ENCODE measurements around the gene GPR107.

Gene GPR107

GRCh38 chr9:130160862-130161470 lies 107.3 kb downstream of the GPR107 start:
- no peak for DNase-seq (ENCODE audit: low read depth)

GRCh38 chr9:130165579-130165978 lies 111.9 kb downstream of the GPR107 start:
- DNase-seq (ENCODE audit: low read depth) = no peak

- DNase-seq (ENCODE audit: low read depth) = no peak
Measured at GRCh38 chr9:130166399-130166798, 112.7 kb downstream of the GPR107 start.

- DNase-seq (ENCODE audit: low read depth) = no peak
Measured at GRCh38 chr9:130167927-130168326, 114.2 kb downstream of the GPR107 start.

- DNase-seq (ENCODE audit: low read depth) = no peak
Measured at GRCh38 chr9:130171226-130172148, 117.8 kb downstream of the GPR107 start.

- DNase-seq (ENCODE audit: low read depth) = peak; percentile 77
Measured at GRCh38 chr9:130172161-130172857, 118.6 kb downstream of the GPR107 start, which contains the start of gene NCS1. Gene NCS1, plus strand, starts transcription at chr9:130172404. Its CDS starts 260 bp downstream, at chr9:130172664.

GRCh38 chr9:130172858-130173665 lies 119.4 kb downstream of the GPR107 start:
- DNase-seq (ENCODE audit: low read depth) = peak; percentile 60

- peak; percentile 37 for DNase-seq (ENCODE audit: low read depth)
Measured at GRCh38 chr9:130173666-130173983, 119.9 kb downstream of the GPR107 start.

- DNase-seq (ENCODE audit: low read depth) = no peak
Measured at GRCh38 chr9:130174025-130174424, 120.3 kb downstream of the GPR107 start.

- DNase-seq (ENCODE audit: low read depth) = no peak
Measured at GRCh38 chr9:130174920-130175321, 121.2 kb downstream of the GPR107 start.

GRCh38 chr9:130175355-130175754 lies 121.6 kb downstream of the GPR107 start:
- DNase-seq (ENCODE audit: low read depth) = no peak

- no peak for DNase-seq (ENCODE audit: low read depth)
Measured at GRCh38 chr9:130176760-130177159, 123.1 kb downstream of the GPR107 start.

GRCh38 chr9:130177898-130178805 lies 124.4 kb downstream of the GPR107 start:
- no peak for DNase-seq (ENCODE audit: low read depth)

- no peak for DNase-seq (ENCODE audit: low read depth)
Measured at GRCh38 chr9:130179331-130179907, 125.7 kb downstream of the GPR107 start.

- DNase-seq (ENCODE audit: low read depth) = no peak
Measured at GRCh38 chr9:130180516-130180915, 126.8 kb downstream of the GPR107 start.

- DNase-seq (ENCODE audit: low read depth) = no peak
Measured at GRCh38 chr9:130181678-130182380, 128.1 kb downstream of the GPR107 start.

- no peak for DNase-seq (ENCODE audit: low read depth)
Measured at GRCh38 chr9:130182381-130182909, 128.7 kb downstream of the GPR107 start.

GRCh38 chr9:130183133-130183762 lies 129.5 kb downstream of the GPR107 start:
- peak; percentile 76 for DNase-seq (ENCODE audit: low read depth)

GRCh38 chr9:130185017-130185416 lies 131.3 kb downstream of the GPR107 start:
- no peak for DNase-seq (ENCODE audit: low read depth)

All from ELR (cell line).